ENCODE results near the gene CRYBA2. TPM values are rescaled to one million over a fixed set of nuclear protein-coding genes. Genes with fewer than 3 reads are reported as not detected.

Gene CRYBA2
- total and polyA plus RNA-seq, 9 of the 15 experiments (the other 6 are each of a cell fraction or from before 2014, with no cell fraction given), result 0.11 to 1.8 (median 0.62) TPM; not detected in 5

DNA sequence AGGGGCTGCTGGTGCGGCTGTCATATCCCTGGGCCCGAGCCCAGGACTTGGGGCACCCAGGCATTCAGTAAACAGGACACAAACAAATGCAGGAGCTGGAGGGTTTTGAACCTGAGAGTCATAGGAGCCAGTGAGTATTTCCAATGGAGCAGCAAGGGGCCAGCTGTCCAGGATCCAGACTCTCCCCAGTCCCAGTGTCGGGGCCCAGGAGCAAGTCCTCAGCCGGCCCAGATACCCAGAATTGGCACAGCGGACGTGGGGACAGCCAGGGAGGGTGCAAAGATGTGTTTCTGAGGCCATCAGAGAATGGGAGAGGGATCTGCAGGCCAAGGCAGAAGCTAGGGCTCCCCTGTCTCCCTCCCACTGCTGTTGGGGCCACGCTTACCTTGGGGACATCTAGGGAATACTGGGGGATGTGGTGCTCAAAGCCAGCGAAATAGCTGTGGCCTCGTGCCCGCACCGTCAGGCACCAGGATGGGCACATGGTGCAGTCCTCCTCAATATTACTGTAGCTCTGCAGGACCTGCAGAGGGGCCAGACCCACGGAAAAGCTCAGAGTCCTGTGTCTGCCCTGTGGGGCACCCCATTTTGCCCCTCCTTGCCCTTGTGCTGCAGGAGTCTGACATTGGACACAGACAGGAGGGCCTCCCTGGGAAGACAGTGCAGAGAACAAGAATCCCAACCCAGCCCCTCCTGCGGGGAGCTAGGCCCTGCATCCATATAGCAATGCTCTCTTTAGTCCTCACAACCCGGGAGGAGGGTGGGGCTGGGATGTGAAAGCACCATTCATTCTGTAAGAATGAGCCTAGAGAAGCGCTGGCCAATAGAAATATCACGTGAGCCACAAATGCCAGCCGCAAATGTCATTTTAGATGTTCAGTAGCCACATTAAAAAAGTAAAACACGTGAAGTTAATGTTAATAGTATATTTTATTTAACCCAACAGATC, 32.7 kb upstream of the CRYBA2 start:
- DNase-seq (ENCODE audit: extremely low read depth in 1 of 4, low spot score in 3 of 4) (no peak), ATAC-seq (no peak), FAIRE-seq (no peak)
- Histone ChIP-seq H3K9ac (ENCODE audit: insufficient read depth in 1 of 2, low read depth in 2 of 2, low read length in 2 of 2) (no peak overlapping the region; a peak in 1 of 4 replicates), H4K20me1 (replicated peaks; ENCODE audit: control insufficient read depth, insufficient read depth, low read length) (peaks cover 4% of the 10 kb centered on the region; the same call in 1 of the 2 replicates), H3K36me3 (ENCODE audit: control insufficient read depth, insufficient read depth, low read length) (no peaks in the 10 kb centered on the region), H3K27ac (ENCODE audit: extremely low read depth, low read depth, low read length) (no peak overlapping the region), H3K4me1 (replicated peaks in 1 of 2; ENCODE audit: control insufficient read depth in 2 of 2, insufficient read depth in 2 of 2, low read length in 2 of 2) (peaks cover 0 to under 1% of the 10 kb centered on the region in 2 experiments; a peak in 1 of 5 replicates), H3K27me3 (ENCODE audit: control insufficient read depth in 2 of 2, insufficient read depth in 2 of 2, low read length in 2 of 2) (peaks cover 0 to 66% of the 10 kb centered on the region in 2 experiments; a peak in 4 of 5 replicates), H3K79me2 (ENCODE audit: control insufficient read depth, insufficient read depth, low read length) (no peaks in the 10 kb centered on the region), H3K9me1 (ENCODE audit: control insufficient read depth, insufficient read depth, low read length) (no peaks in the 10 kb centered on the region), H3K4me2 (ENCODE audit: insufficient read depth, low read length) (no peak overlapping the region), H3K9me3 (replicated peaks; ENCODE audit: control insufficient read depth, insufficient read depth, low read depth, low read length) (no peaks in the 10 kb centered on the region), H2AFZ (ENCODE audit: low read depth, low read length) (no peak overlapping the region), H3K4me3 (no peak overlapping the region)
- WGBS (ENCODE audit: insufficient coverage, low coverage, missing lambda C conversion rate), result under 1% methylated on average over 16 of the region's 18 CpGs
- intact Hi-C loops (cut with micrococcal nuclease), result no loop called here
- BruUV-seq (replicated peaks), result no TSS peak
- POLR2A ChIA-PET, result interaction anchor here (0.6 to 0.9 kb wide), 2 partner anchors 10 to 12 kb away, joined by 3 read pairs; no protein-coding TSS in a partner anchor
- in situ Hi-C loops (cut with MboI), result loop anchor here (10.0 kb wide), 1 partner anchor 129 kb away; no protein-coding TSS in a partner anchor
- CTCF ChIA-PET (ENCODE audit: low intra/inter-chr PET ratio), result no interaction called here
- TF ChIP-seq ZNF184 (CRISPR knock-in tag; IDR thresholded peaks at IDR 0.05) (no peak), YY1 (IDR thresholded peaks at IDR 0.05; ENCODE audit: borderline replicate concordance in 1 of 3, control insufficient read depth in 1 of 3, extremely low read depth in 1 of 3, insufficient read depth in 3 of 3, insufficient read length in 1 of 3, insufficient replicate concordance in 2 of 3, low read depth in 1 of 3, low read length in 2 of 3) (no peak), KDM5B (IDR thresholded peaks at IDR 0.05; ENCODE audit: insufficient replicate concordance, low read depth, low read length) (no peak), ILK (tag; IDR thresholded peaks at IDR 0.05; ENCODE audit: borderline replicate concordance, low read depth) (no peak)
- TF ChIP-seq, protein P1, sequence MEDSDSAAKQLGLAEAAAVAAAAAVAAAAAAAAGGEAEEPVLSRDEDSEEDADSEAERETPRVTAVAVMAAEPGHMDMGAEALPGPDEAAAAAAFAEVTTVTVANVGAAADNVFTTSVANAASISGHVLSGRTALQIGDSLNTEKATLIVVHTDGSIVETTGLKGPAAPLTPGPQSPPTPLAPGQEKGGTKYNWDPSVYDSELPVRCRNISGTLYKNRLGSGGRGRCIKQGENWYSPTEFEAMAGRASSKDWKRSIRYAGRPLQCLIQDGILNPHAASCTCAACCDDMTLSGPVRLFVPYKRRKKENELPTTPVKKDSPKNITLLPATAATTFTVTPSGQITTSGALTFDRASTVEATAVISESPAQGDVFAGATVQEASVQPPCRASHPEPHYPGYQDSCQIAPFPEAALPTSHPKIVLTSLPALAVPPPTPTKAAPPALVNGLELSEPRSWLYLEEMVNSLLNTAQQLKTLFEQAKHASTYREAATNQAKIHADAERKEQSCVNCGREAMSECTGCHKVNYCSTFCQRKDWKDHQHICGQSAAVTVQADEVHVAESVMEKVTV (CRISPR knock-in tag; IDR thresholded peaks at IDR 0.05), result no peak
- TF ChIP-seq, protein P2, sequence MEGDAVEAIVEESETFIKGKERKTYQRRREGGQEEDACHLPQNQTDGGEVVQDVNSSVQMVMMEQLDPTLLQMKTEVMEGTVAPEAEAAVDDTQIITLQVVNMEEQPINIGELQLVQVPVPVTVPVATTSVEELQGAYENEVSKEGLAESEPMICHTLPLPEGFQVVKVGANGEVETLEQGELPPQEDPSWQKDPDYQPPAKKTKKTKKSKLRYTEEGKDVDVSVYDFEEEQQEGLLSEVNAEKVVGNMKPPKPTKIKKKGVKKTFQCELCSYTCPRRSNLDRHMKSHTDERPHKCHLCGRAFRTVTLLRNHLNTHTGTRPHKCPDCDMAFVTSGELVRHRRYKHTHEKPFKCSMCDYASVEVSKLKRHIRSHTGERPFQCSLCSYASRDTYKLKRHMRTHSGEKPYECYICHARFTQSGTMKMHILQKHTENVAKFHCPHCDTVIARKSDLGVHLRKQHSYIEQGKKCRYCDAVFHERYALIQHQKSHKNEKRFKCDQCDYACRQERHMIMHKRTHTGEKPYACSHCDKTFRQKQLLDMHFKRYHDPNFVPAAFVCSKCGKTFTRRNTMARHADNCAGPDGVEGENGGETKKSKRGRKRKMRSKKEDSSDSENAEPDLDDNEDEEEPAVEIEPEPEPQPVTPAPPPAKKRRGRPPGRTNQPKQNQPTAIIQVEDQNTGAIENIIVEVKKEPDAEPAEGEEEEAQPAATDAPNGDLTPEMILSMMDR (IDR thresholded peaks at IDR 0.05 in 2 of 3, conservative IDR thresholded peaks at IDR 0.05 in 1 of 3; ENCODE audit: insufficient read depth in 2 of 3, low read depth in 1 of 3, low read length in 3 of 3), result no peak

Data from K562 (cell line).